Activated CD4-positive, alpha-beta T cell treated with anti-CD3 and anti-CD28 coated beads for 1 hour (primary cell): Measurements from ENCODE around the gene TAOK3.
"Not testable (repeated sequence)": the region's sequence is repeated elsewhere in the genome, so short reads cannot be mapped to it uniquely, and the experiment has no call there.

Experiments used
- DNase-seq: peaks from one replicate; pipeline ENCODE4 v3.0.0-alpha.2; 2020

The TAOK3 gene

DNA sequence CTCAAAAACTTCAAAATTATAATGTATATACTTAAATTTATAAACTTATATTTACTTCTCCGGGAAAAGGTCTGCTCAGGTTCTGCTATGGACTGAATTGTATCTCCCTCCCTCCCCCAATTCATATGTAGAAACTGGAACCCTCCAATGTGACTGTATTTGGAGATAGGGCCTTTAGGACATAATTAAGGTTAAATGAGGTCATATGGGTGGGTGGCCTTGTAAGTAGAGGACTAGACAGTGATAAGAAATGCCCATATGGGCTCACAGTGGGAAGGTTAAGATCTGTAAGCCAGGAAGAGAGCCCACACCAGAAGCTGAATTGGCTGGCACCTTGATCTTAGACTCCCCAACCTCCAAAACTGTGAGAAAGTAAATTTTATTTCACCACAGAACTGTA, 84.5 kb downstream of the TAOK3 start:
- no peak for DNase-seq

DNA sequence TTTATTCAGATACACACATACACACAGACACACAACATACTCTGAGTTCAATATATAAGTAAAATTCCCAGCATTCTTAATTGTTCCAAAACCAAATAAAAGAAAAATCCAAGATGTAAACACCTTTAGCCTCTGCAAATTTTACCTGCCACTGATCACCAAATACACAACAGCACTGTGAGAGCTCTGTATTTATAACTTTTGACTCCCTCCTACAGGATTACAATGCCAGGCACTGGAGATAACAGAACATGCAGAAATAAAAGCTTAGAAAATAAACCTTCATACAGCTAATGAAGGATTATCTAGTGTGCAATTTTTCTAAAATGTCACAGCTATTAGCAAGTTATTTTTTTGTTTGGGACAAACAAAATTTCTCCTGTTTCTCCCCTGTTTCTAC, 85.0 kb downstream of the TAOK3 start:
- no peak for DNase-seq

GRCh38 chr12:118282767-118283166, 89.9 kb downstream of the TAOK3 start:
- no peak for DNase-seq

- not testable (repeated sequence) for DNase-seq
Observed at GRCh38 chr12:118278288-118278687, 94.4 kb downstream of the TAOK3 start.

DNA sequence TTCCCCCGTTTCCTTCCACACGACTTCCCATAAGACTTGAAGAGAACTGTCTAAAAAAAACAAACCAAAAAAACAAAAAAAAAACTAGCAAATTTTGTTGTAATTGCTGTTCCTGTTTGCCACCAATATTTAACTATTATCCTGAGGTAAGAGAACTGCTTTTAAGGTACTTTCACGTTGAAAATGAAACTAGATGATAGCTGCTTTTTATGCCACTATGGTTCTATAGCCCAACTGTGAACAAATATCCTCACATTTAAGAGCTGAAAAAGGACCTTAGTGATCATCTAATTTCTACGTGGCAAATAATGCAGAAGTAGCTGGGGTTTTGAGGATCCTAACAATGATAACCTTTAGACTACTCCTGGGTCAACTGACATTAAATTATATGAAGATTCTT, 98.6 kb downstream of the TAOK3 start:
- DNase-seq: no peak

DNA sequence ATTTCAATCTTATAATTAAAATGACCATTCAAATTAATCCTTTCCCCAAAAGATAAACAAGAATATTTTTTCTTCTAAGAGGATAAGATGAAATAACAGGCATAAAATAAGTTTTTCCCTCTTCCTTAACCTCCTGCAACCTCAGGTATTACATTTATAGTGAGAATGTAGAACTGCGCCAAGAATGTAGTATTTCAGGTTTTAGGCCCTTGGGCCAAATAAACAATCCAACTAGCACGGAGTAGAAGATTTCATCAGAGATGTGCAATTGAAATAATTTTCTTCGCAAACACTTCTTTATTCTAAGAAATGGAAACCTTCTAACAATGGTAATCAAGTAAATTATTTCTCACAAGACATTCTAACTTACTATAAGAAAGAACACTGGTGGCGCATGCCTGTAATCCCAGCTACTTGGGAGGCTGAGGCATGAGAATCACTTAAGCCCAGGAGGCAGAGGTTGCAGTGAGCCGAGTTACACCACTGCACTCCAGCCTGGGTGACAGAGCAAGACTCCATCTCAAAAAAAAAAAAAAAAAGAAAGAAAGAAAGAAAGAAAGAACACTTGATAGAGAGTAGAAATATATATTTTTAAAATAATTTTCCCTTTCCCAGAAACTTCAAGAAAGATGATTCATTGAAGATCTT, 100.8 kb downstream of the TAOK3 start:
- no peak for DNase-seq

DNA sequence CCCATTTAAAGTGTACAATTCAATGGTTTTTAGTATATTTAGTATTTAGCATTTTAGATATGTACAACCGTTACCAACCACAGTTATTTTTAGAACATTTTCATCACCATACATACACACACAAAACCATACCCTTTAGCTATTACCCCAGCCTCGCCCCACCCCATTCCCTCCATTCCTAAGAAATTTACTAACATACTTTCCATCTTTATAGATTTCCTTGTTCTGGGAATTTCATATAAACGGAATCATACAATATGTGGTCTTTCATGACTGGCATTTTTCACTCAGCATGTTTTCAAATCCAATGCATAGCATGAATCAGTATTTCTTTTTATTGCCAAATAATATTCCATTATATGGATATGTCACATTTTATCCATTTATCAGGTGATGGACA, 101.5 kb downstream of the TAOK3 start:
- DNase-seq: no peak

DNA sequence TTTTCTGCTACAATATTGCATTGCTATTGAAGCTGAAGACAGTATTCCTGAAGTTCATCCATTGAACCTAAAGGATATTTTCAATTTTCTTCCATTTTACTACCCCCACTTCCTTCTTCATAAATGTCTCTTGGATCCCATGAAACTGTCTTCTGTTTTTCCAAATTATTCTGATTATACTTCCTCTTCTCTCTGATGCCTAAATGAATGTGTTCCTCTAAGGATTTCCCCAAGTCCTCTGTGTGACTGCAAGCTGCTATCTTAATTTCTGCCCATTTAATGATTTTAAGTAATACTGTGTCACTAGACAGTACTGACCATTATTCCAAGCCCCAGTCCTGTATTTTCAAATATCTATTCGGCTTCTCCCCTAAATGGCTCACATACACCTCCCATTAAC, 102.9 kb downstream of the TAOK3 start:
- no peak for DNase-seq

GRCh38 chr12:118259079-118259478, 113.6 kb downstream of the TAOK3 start:
- no peak for DNase-seq

GRCh38 chr12:118256352-118256751, 116.4 kb downstream of the TAOK3 start:
- DNase-seq: no peak

- no peak for DNase-seq
Observed at GRCh38 chr12:118249547-118249946, 123.2 kb downstream of the TAOK3 start.

DNA sequence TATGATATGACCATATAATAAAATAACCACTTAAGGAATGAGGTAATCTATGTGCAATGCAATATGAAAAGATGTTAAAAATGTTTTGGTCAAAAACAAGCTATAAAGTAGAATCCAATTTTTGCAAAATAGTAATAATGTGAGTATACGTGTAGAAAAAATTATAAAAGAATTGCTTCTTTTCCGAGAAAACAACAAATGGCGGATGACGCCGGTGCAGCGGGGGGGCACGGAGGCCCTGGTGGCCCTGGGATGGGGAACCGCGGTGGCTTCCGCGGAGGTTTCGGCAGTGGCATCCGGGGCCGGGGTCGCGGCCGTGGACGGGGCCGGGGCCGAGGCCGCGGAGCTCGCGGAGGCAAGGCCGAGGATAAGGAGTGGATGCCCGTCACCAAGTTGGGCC, 126.8 kb downstream of the TAOK3 start:
- not testable (repeated sequence) for DNase-seq

- no peak for DNase-seq
Observed at GRCh38 chr12:118238888-118239287, 133.8 kb downstream of the TAOK3 start.

- no peak for DNase-seq
Observed at GRCh38 chr12:118237908-118238307, 134.8 kb downstream of the TAOK3 start.

DNA sequence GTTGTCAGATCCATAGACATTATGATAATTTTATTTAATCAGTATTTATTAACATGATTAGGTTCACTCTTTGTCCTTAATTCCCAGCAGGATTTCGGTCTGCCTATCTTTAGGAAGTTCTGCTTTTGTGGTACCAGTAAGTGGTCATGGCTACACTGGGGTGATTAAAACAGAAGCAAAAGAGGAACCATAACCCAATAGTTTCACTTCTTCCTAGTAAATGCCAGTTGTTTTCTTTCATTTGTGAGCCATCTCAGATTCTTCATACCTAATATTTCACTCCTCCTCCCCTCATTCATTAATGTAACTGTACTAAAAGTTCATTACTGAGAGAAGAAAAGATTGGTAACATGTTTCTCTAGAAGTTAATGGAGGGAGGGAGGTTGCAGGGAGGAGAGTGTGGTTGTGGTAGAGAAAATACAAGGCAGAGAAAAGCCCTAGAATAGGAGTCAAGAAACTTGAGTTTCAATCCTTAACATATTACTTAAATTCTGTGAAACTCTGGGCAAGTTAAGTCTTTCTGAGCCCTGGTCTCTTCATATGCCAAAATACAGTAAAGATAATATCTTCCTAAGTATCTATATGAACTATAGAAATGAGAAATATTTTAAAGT, 135.5 kb downstream of the TAOK3 start:
- DNase-seq: no peak

GRCh38 chr12:118220702-118221101, 152.0 kb downstream of the TAOK3 start:
- no peak for DNase-seq

DNA sequence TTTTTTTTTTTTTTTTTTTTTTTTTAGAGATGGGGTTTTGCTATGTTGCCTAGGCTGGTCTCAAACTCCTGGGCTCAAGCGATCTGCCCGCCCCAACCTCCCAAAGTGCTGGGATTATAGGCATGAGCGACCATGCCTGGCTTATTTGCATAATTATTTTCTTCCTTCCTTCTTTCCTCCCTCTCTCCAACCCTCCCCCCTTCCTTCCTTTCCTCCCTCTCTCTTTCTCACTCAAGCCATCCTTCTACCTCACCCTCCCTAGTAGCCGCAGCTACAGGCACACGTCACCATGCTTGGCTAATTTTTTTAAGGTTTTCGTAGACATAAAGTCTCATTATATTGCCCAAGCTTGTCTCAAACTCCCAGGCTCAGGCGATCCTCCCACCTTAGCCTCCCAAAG, 152.9 kb downstream of the TAOK3 start:
- DNase-seq: no peak

- no peak for DNase-seq
Observed at GRCh38 chr12:118219106-118219505, 153.6 kb downstream of the TAOK3 start.

GRCh38 chr12:118213452-118213851, 159.3 kb downstream of the TAOK3 start:
- DNase-seq: no peak

- DNase-seq: no peak
Observed at GRCh38 chr12:118212606-118213005, 160.1 kb downstream of the TAOK3 start.

GRCh38 chr12:118206107-118206412, 166.6 kb downstream of the TAOK3 start:
- no peak for DNase-seq

DNA sequence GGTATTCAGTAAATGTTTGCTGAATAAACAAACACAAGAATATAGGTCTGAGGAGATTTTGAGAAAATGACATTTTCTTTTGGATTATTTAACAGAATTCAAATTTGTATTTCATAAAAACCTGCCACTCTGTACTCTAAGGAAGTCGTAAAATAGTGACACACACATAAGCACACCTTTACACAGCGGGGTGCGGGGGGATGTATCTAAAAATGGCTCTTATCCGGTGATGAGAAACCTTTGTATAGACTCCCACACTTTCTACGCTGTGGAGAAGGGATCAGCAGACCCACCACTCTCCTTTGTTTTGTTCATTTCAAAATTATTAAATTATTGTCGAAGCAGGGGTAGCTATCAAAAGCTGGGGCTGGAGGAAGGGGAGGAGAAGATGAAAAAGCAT, 178.7 kb downstream of the TAOK3 start:
- no peak for DNase-seq

DNA sequence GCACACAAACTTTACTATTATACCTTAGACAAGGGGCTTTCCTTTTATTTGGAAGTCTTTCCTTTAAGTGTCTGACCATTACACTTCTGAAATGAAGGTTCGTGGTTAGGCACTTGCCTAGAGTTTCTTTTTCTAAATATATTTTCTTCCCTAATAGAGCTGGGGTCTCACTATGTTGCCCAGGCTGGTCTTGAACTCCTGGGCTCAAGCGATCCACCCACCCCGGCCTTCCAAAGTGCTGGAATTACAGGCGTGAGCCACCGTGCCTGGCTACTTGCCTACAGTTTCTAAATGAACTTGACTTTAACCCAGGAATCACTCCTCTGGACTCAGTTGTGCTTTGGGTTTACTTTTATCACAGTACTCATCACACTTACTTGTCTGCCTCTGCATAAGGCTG, 179.2 kb downstream of the TAOK3 start:
- DNase-seq: no peak

DNA sequence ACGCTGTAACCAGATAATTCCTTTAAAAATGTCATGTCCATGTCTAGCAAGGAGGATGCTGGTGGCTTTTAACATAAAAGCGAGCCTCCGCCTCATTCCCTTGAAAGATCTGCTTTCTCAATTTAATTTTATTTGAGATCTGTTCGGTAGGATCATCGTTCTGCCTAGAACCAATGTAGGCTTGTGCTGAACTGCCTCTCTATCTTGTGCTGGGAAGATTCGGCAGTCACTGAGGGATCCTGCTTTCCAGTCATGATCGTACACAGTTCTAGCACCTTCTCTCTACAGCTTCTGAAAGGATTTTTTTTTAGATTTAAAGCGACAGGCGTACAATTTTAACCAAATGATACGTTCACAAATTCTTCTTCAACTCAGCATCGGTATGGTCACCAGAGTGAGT, 182.4 kb downstream of the TAOK3 start:
- no peak for DNase-seq

DNA sequence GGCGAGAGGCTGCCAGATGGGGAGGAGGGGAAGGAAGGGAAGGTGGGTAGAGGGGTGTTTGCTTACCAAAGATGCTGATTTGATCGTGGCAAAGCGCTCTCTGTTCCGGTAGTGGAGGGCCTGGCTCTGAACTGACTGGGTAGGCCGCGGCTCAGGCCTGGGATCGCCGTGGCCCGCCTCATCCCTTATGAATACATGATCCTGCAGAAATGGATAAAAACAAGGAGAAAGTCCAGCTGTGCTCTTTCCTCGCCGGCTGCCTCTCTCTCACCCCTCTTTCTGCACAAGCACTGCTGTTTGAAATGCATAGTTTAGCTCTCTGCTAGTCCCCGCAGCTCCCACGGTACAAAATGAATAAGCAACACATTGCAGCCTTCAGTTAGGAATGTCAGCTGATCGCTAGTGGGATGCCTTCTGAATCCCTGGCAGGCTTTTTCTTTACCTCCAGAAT, 182.9 kb downstream of the TAOK3 start:
- DNase-seq: no peak
